NCI-H526 treated with DMSO at 0.1 percent for 48 hours (cell line): ENCODE data around the gene ADGRA1.

Experiments
- DNase-seq: peaks from one replicate; lab custom pipeline; 2025; lab: John Stamatoyannopoulos, UW

The ADGRA1 gene

GRCh38 chr10:133179651-133180050 lies 91.9 kb downstream of the ADGRA1 start:
- DNase-seq, result no peak

GRCh38 chr10:133180192-133180964 lies 92.7 kb downstream of the ADGRA1 start:
- DNase-seq, result peak; percentile 4

GRCh38 chr10:133180965-133181639 lies 93.4 kb downstream of the ADGRA1 start:
- DNase-seq, result no peak
